HepG2 (cell line): Measurements from ENCODE around the gene FOSB. TPM values are rescaled to one million over a fixed set of nuclear protein-coding genes. Genes with fewer than 3 reads are reported as not detected.

Experiments used
- ATAC-seq: fragments of 200-7000 bp; cut with Tn5 transposase; 3 replicates; pipeline ENCODE4 v1.9.1; 2020; ENCODE audit warnings: mild to moderate bottlenecking, moderate library complexity
- BruUV-seq: library from RNA; stranded (reverse); fragments of 400-500 nt; replicated peaks from 2 replicates; lab custom pipeline; 2021; lab: Mats Ljungman, UMichigan
- CTCF ChIA-PET: fragments of 300-600 bp; formaldehyde crosslinking; extraction: SDS; loops from one replicate; lab custom pipeline; 2021; ENCODE audit warnings: low total read pairs, inconsistent platforms, low intra/inter-chr PET ratio; lab: Yijun Ruan, JAX
- POLR2A ChIA-PET: fragments of 350-600 bp; sonication (Branson Sonifier 250); formaldehyde crosslinking; loops from one replicate; lab custom pipeline; 2020; ENCODE audit warnings: antibody characterized with exemption, inconsistent platforms; lab: Yijun Ruan, JAX
- DNase-seq: peaks from one replicate; pipeline ENCODE4 v3.0.0-alpha.2; 2015; ENCODE audit warnings: low spot score
- FAIRE-seq: peaks from 3 replicates; lab custom pipeline; 2011; peaks lifted over from hg19 to GRCh38; lab: Jason Lieb, UNC
- H2AFZ ChIP-seq: one replicate; pipeline ENCODE4 v1.6.1; 2011; ENCODE audit warnings: low read length, inconsistent platforms
- H3K27ac ChIP-seq: fragments of 300-600 bp; 3 replicates; pipeline ENCODE4 v1.8.0; 2011; ENCODE audit warnings: mixed run types, mild to moderate bottlenecking, mixed read lengths, low read length, inconsistent platforms; ENCODE audit not compliant: insufficient read depth; ENCODE audit errors: extremely low read length
- H3K27me3 ChIP-seq, 2 experiments: fragments of 200-600 bp in 1 of 2; 2 replicates in 1 of 2; 3 replicates in 1 of 2; pipeline versions ENCODE4 v1.6.0 to v1.8.0; 2011; ENCODE audit warnings: low read length in 2 of 2, mild to moderate bottlenecking in 2 of 2, moderate library complexity in 2 of 2, inconsistent platforms in 1 of 2; ENCODE audit not compliant: insufficient read depth in 2 of 2, control insufficient read depth in 1 of 2
- H3K36me3 ChIP-seq, 2 experiments: fragments of 200-600 bp in 1 of 2; replicated peaks in 1 of 2; 2 replicates in 1 of 2; 3 replicates in 1 of 2; pipeline versions ENCODE4 v1.5.1 to v1.8.0; 2011; ENCODE audit warnings: low read length in 2 of 2, inconsistent platforms in 1 of 2; ENCODE audit not compliant: insufficient read depth in 2 of 2, control insufficient read depth in 1 of 2
- H3K4me1 ChIP-seq: 2 replicates; pipeline ENCODE4 v1.5.1; 2012; ENCODE audit warnings: low read length, inconsistent platforms; ENCODE audit not compliant: insufficient read depth
- H3K4me2 ChIP-seq: 2 replicates; pipeline ENCODE4 v1.6.0; 2011; ENCODE audit warnings: low read depth, low read length, inconsistent platforms
- H3K4me3 ChIP-seq, 3 experiments: fragments of 200-600 bp in 1 of 3; sonication (generic), shearing (Covaris generic) in 1 of 3; replicated peaks in 1 of 3; 2 replicates each; pipeline ENCODE4 v1.5.1; 2011 to 2016; ENCODE audit warnings: low read length in 3 of 3, inconsistent platforms in 2 of 3, low read depth in 2 of 3, mild to moderate bottlenecking in 2 of 3, control low read depth in 1 of 3, mixed read lengths in 1 of 3; ENCODE audit not compliant: insufficient read depth in 1 of 3
- H3K79me2 ChIP-seq: one replicate; pipeline ENCODE4 v1.6.1; 2011; ENCODE audit warnings: low read length, inconsistent platforms; ENCODE audit not compliant: insufficient read depth
- H3K9ac ChIP-seq: 2 replicates; pipeline ENCODE4 v1.6.0; 2011; ENCODE audit warnings: mild to moderate bottlenecking, low read depth, low read length, inconsistent platforms; ENCODE audit not compliant: insufficient read depth
- H3K9me3 ChIP-seq: 2 replicates; pipeline ENCODE4 v1.5.1; 2012; ENCODE audit warnings: mild to moderate bottlenecking, low read length
- H4K20me1 ChIP-seq: 2 replicates; pipeline ENCODE4 v1.6.0; 2011; ENCODE audit warnings: inconsistent platforms, mild to moderate bottlenecking, low read length, moderate library complexity; ENCODE audit not compliant: insufficient read depth
- ESRRA ChIP-seq: sonication (generic); formaldehyde crosslinking; IDR thresholded peaks from 2 replicates; pipeline ENCODE4 v1.5.1; 2020; ENCODE audit warnings: mild to moderate bottlenecking, low read depth, missing genetic modification reagents
- GFI1 ChIP-seq: sonication (generic); formaldehyde crosslinking; IDR thresholded peaks from 2 replicates; pipeline ENCODE4 v1.5.0; 2020; ENCODE audit warnings: missing genetic modification reagents, mild to moderate bottlenecking, borderline replicate concordance
- IKZF4 ChIP-seq: sonication (generic); formaldehyde crosslinking; IDR thresholded peaks from 2 replicates; pipeline ENCODE4 v1.5.1; 2020; ENCODE audit warnings: borderline replicate concordance, mild to moderate bottlenecking, low read depth, missing genetic modification reagents; ENCODE audit errors: not compliant biosample characterization
- NR2F6 ChIP-seq, 2 experiments: IDR thresholded peaks; 2 replicates each; pipeline ENCODE4 v1.6.1; 2016; ENCODE audit warnings: antibody characterized with exemption in 1 of 2, mild to moderate bottlenecking in 1 of 2
- RXRA ChIP-seq: sonication (generic); formaldehyde crosslinking; IDR thresholded peaks from 2 replicates; pipeline ENCODE4 v1.5.1; 2020; ENCODE audit warnings: missing genetic modification reagents
- ZNF543 ChIP-seq: sonication (generic); formaldehyde crosslinking; IDR thresholded peaks from 2 replicates; pipeline ENCODE4 v1.4.0; 2020; ENCODE audit warnings: mild to moderate bottlenecking, missing genetic modification reagents
- ZNF577 ChIP-seq: sonication (generic); formaldehyde crosslinking; IDR thresholded peaks from 2 replicates; pipeline ENCODE4 v1.4.0; 2020; ENCODE audit warnings: mild to moderate bottlenecking, low read depth, missing genetic modification reagents, borderline replicate concordance
- ZNF792 ChIP-seq: IDR thresholded peaks from 2 replicates; pipeline ENCODE4 v1.6.1; 2016
- WGBS: methylation state at CpG from one replicate; pipeline ENCODE4 v1.1.6; 2017; ENCODE audit warnings: low lambda C conversion rate; 5-methylcytosine and 5-hydroxymethylcytosine counted together
- in situ Hi-C: cut with HindIII; loops from 2 replicates; pipeline ENCODE4 v1.10.0; 2017; ENCODE audit warnings: low pct_unique_long_range_greater_than_20kb; ENCODE audit not compliant: extremely low pct_ligation_motif_present
- intact Hi-C: fragments of 100-400 bp; cut with micrococcal nuclease; formaldehyde crosslinking; loops from one replicate; pipeline ENCODE4 v1.10.0; 2022; ENCODE audit not compliant: unreplicated experiment
- polyA plus RNA-seq, 8 experiments: library from polyadenylated mRNA; depleted of rRNA in 3 of 8; stranded (reverse) in 7 of 8; unstranded in 1 of 8; fragments of >200 nt; fragmentation: Illumina TruSeq in 4 of 8; extraction: Trizol in 4 of 8; gene quantifications; 2 replicates each; pipeline versions ENCODE4 v1.2.1 to v1.2.3, GENCODE V29; 2011 to 2016; ENCODE audit warnings: low read depth in 4 of 8, missing spikeins in 1 of 8, mixed read lengths in 1 of 8; ENCODE audit not compliant: insufficient read depth in 1 of 8
- total RNA-seq, 5 experiments: library from RNA; depleted of rRNA; stranded (reverse); fragments of >200 nt; fragmentation: Illumina TruSeq; extraction: Trizol; gene quantifications; 2 replicates each; pipeline ENCODE4 v1.2.3, GENCODE V29; 2016; ENCODE audit warnings: low read depth in 1 of 5
- TF ChIP-seq, protein P1 (sequence below): sonication (generic); formaldehyde crosslinking; IDR thresholded peaks from 2 replicates; pipeline ENCODE4 v1.5.1; 2020; ENCODE audit warnings: missing genetic modification reagents, mild to moderate bottlenecking, borderline replicate concordance
- TF ChIP-seq, protein P2 (sequence below): sonication (generic); formaldehyde crosslinking; IDR thresholded peaks from 2 replicates; pipeline ENCODE4 v1.4.0; 2020; ENCODE audit warnings: missing genetic modification reagents

Gene FOSB
- total and polyA plus RNA-seq, 2 of the 13 experiments (the other 11 are each of a cell fraction or from before 2014, with no cell fraction given), result 2.8 to 6.0 TPM

DNA sequence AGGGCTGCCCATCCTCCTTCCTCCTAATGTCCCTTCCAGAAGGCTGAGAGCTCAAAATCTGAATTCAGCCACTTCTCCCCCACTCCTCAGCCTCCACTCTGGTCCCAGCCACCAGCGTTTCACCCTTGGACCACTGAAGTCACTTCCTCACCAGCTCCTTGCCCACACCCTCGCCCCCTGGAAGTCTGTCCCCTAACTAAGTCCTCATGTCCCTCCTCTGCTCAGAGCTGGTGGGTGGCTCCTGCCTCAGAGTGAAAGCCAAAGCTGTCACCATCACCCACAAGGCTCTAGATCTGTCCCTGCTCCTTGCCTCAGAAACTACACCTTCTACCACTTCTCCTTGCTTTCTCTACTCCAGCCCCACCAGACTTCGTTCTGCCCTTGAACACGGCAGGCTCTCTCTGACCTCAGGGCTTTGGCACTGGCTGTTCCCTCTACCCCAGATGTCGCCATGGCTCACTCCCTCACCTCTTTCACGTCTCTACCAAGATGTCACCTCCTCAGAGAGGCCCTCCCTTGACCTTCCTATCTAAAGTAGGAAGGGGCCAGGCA lies 45.8 kb upstream of the FOSB start:
- Histone ChIP-seq H3K4me3 (no peak overlapping the region), H3K4me2 (peak overlapping the region; percentile 10; the same call in 1 of the 2 replicates), H3K9ac (no peak overlapping the region), H3K79me2 (peaks cover 9% of the 10 kb centered on the region), H3K27me3 (no peaks in the 10 kb centered on the region; a peak in 1 of 5 replicates), H3K36me3 (peaks cover 2 to 14% of the 10 kb centered on the region in 2 experiments; a peak in 2 of 5 replicates), H3K9me3 (no peaks in the 10 kb centered on the region), H3K27ac (no peak overlapping the region), H4K20me1 (no peaks in the 10 kb centered on the region), H3K4me1 (peaks cover 35% of the 10 kb centered on the region), H2AFZ (no peak overlapping the region)
- ChIA-PET POLR2A (interaction anchor here (1.0 kb wide), 1 partner anchor 15 kb away, joined by 3 read pairs; no protein-coding TSS in a partner anchor), CTCF (no interaction called here)
- no peak for DNase-seq
- 94% methylated on average over 6 of the region's 6 CpGs for WGBS
- FAIRE-seq, result no peak
- no peak for ATAC-seq
- intact Hi-C loops (loop anchor here (2.0 kb wide), 1 partner anchor 161 kb away; no protein-coding TSS in a partner anchor), in situ Hi-C loops (loop anchor here (10.0 kb wide), 1 partner anchor 53 kb away; no protein-coding TSS in a partner anchor)
- no TSS peak for BruUV-seq
- 0 out of 2 replicates have a peak, but pooled peaks have one; percentile 13 for TF ChIP-seq RXRA (CRISPR knock-in tag)
- TF ChIP-seq ZNF577, result no peak

DNA sequence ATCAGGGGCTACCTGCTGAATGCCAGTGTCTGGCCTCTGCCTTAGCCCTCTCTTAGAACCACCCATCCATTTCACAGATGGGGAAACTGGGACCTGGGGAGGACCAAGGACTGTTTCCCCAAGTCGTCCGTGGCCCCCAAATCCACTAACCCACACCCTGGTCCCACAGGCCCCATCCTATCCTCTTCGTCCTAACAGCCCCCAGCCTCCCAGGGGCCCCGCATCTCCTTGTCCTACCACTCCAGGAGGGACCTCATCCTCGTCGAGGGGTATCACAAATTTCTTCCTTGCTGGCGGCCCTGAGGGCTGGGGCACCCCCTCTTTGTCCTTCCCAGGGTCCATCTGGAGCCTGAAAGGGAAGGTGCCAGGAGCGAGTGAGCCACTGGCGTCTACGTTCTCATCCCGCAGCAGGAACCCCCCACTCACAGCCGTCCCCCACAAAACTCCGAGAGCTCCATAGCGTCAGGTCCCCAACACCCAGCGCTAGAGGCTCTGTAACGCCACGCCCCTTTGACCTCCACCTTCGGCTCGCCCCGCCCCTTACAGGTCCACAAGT lies 44.7 kb upstream of the FOSB start:
- peak overlapping the region; percentile 73 to 94 (median 83) for H3K4me3 ChIP-seq
- H3K9me3 ChIP-seq, result no peaks in the 10 kb centered on the region
- intact Hi-C loops, result loop anchor here (2.0 kb wide), 1 partner anchor 160 kb away; no protein-coding TSS in a partner anchor
- FAIRE-seq, result peak; percentile 83
- peak overlapping the region; percentile 87 for H3K27ac ChIP-seq
- H4K20me1 ChIP-seq, result no peaks in the 10 kb centered on the region
- in situ Hi-C loops, result loop anchor here (10.0 kb wide), 1 partner anchor 52 kb away; no protein-coding TSS in a partner anchor
- ChIA-PET CTCF (no interaction called here), POLR2A (interaction anchor here (0.7 to 1.7 kb wide), 2 partner anchors 46 to 55 kb away, joined by 6 read pairs; no protein-coding TSS in a partner anchor)
- TSS peak; percentile 73 for BruUV-seq
- H3K4me1 ChIP-seq, result peaks cover 40% of the 10 kb centered on the region
- no peak for DNase-seq
- peaks cover 0 to 14% of the 10 kb centered on the region in 2 experiments; a peak in 1 of 5 replicates for H3K36me3 ChIP-seq
- ATAC-seq, result no peak
- peaks cover 9% of the 10 kb centered on the region for H3K79me2 ChIP-seq
- no peaks in the 10 kb centered on the region; a peak in 1 of 5 replicates for H3K27me3 ChIP-seq
- 23% methylated on average over 11 of the region's 20 CpGs for WGBS
- H3K9ac ChIP-seq, result peak overlapping the region; percentile 83
- peak overlapping the region; percentile 94 for H3K4me2 ChIP-seq
- H2AFZ ChIP-seq, result no peak overlapping the region
- TF ChIP-seq GFI1 (0 out of 2 replicates have a peak, but pooled peaks have one; percentile 9), ZNF792 (0 out of 2 replicates have a peak, but pooled peaks have one; percentile 5), ESRRA (CRISPR knock-in tag) (0 out of 2 replicates have a peak, but pooled peaks have one; percentile 10), NR2F6 (IDR thresholded peaks at IDR 0.05) (peak; percentile 53; the same call in 1 of the 2 replicates), NR2F6 (CRISPR knock-in tag; IDR thresholded peaks at IDR 0.05) (0 out of 2 replicates have a peak, but pooled peaks have one; percentile 8), ZNF543 (CRISPR knock-in tag) (peak; percentile 13; the same call in 1 of the 2 replicates), IKZF4 (CRISPR knock-in tag) (peak; percentile 5)
- TF ChIP-seq, protein P1, sequence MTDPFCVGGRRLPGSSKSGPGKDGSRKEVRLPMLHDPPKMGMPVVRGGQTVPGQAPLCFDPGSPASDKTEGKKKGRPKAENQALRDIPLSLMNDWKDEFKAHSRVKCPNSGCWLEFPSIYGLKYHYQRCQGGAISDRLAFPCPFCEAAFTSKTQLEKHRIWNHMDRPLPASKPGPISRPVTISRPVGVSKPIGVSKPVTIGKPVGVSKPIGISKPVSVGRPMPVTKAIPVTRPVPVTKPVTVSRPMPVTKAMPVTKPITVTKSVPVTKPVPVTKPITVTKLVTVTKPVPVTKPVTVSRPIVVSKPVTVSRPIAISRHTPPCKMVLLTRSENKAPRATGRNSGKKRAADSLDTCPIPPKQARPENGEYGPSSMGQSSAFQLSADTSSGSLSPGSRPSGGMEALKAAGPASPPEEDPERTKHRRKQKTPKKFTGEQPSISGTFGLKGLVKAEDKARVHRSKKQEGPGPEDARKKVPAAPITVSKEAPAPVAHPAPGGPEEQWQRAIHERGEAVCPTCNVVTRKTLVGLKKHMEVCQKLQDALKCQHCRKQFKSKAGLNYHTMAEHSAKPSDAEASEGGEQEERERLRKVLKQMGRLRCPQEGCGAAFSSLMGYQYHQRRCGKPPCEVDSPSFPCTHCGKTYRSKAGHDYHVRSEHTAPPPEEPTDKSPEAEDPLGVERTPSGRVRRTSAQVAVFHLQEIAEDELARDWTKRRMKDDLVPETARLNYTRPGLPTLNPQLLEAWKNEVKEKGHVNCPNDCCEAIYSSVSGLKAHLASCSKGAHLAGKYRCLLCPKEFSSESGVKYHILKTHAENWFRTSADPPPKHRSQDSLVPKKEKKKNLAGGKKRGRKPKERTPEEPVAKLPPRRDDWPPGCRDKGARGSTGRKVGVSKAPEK (CRISPR knock-in tag), result 0 out of 2 replicates have a peak, but pooled peaks have one; percentile 9
- TF ChIP-seq, protein P2, sequence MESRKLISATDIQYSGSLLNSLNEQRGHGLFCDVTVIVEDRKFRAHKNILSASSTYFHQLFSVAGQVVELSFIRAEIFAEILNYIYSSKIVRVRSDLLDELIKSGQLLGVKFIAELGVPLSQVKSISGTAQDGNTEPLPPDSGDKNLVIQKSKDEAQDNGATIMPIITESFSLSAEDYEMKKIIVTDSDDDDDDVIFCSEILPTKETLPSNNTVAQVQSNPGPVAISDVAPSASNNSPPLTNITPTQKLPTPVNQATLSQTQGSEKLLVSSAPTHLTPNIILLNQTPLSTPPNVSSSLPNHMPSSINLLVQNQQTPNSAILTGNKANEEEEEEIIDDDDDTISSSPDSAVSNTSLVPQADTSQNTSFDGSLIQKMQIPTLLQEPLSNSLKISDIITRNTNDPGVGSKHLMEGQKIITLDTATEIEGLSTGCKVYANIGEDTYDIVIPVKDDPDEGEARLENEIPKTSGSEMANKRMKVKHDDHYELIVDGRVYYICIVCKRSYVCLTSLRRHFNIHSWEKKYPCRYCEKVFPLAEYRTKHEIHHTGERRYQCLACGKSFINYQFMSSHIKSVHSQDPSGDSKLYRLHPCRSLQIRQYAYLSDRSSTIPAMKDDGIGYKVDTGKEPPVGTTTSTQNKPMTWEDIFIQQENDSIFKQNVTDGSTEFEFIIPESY (CRISPR knock-in tag), result 0 out of 2 replicates have a peak, but pooled peaks have one; percentile 15
